ENCODE measurements around the gene ZNF469.

GRCh38 chr16:88375236-88375975 is 7.4 kb upstream of the ZNF469 start:
- TF ChIP-seq EP300 (IDR thresholded peaks at IDR 0.05) (no peak), CTCF (IDR thresholded peaks at IDR 0.05) (no peak), POLR2A (IDR thresholded peaks at IDR 0.05) (no peak)
